ENCODE data around the gene TMEM214. TPM values are rescaled to one million over a fixed set of nuclear protein-coding genes. Genes with fewer than 3 reads are reported as not detected.

Gene TMEM214
- total and polyA plus RNA-seq, 7 donors, result 29.4 to 50.4 (median 35.8) TPM

DNA sequence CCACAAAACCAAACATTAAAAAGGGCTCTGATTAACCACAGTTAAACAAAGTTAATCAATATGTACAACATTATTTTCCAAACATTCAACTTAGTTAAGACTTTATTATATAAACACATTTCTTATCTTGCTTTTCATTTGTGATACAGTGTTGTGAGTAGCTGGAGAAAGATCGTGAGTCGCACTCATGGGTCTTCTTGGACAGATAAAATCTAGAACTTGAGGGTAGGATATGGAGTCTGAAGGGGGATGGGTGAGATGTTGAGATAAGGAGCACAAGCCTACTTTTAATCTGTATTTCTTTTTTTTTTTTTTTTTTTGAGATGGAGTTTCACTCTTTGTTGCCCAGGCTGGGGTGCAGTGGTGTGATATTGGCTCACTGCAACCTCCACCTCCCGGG, 22.6 kb upstream of the TMEM214 start:
- TF ChIP-seq, protein P1, sequence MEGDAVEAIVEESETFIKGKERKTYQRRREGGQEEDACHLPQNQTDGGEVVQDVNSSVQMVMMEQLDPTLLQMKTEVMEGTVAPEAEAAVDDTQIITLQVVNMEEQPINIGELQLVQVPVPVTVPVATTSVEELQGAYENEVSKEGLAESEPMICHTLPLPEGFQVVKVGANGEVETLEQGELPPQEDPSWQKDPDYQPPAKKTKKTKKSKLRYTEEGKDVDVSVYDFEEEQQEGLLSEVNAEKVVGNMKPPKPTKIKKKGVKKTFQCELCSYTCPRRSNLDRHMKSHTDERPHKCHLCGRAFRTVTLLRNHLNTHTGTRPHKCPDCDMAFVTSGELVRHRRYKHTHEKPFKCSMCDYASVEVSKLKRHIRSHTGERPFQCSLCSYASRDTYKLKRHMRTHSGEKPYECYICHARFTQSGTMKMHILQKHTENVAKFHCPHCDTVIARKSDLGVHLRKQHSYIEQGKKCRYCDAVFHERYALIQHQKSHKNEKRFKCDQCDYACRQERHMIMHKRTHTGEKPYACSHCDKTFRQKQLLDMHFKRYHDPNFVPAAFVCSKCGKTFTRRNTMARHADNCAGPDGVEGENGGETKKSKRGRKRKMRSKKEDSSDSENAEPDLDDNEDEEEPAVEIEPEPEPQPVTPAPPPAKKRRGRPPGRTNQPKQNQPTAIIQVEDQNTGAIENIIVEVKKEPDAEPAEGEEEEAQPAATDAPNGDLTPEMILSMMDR (IDR thresholded peaks at IDR 0.05), result no peak
- Histone ChIP-seq H3K27ac (peak overlapping the region; percentile 31), H3K36me3 (ENCODE audit: insufficient read depth in 1 of 2, low read depth in 1 of 2) (no peaks in the 10 kb centered on the region), H3K4me3 (no peak overlapping the region), H3K4me1 (peaks cover 33% of the 10 kb centered on the region), H3K27me3 (ENCODE audit: insufficient read depth in 3 of 3, low read length in 2 of 3) (no peaks in the 10 kb centered on the region), H3K9me3 (no peaks in the 10 kb centered on the region)
- WGBS, 3 donors, result 91 to 96% (median 95%) methylated on average over 3 of the region's 3 CpGs
- intact Hi-C loops (cut with DNase I), result loop anchor here (1.0 to 10.0 kb wide), 3 partner anchors 33 to 165 kb away; partner anchors contain the start of gene DPYSL5 (in 1 of the 2)
- ATAC-seq (no peak), DNase-seq (no peak)

DNA sequence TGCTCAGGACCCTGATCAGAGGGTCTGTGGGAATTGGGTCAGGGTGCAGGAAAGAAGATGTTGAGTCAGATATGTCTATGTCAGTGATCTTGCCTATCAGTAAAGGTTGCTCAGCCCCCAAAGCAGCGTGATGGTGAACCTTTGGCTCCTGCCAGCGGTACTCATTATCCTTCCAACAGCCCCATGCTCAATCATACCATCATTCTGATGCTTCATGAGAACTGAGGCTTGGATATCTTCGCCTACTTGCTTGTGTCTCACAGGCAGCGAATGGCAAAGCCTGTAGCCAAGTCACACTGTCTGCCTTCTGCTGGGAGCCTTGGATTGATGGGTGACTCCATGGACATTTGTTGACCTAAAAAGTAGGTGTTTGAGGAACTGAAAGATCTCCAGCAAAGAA, 19.0 kb upstream of the TMEM214 start:
- H3K4me3 ChIP-seq, result no peak overlapping the region
- no peak overlapping the region for H3K27ac ChIP-seq
- H3K27me3 ChIP-seq (ENCODE audit: insufficient read depth in 3 of 3, low read length in 2 of 3), result no peaks in the 10 kb centered on the region
- TF ChIP-seq, protein P1 (IDR thresholded peaks at IDR 0.05), result no peak
- H3K9me3 ChIP-seq, result no peaks in the 10 kb centered on the region
- ATAC-seq (no peak), DNase-seq (no peak)
- no peaks in the 10 kb centered on the region for H3K36me3 ChIP-seq (ENCODE audit: insufficient read depth in 1 of 2, low read depth in 1 of 2)
- intact Hi-C loops (cut with DNase I), result loop anchor here (2.0 to 10.0 kb wide), 3 partner anchors 36 to 169 kb away; partner anchors contain the start of gene DPYSL5 (in 1 of the 2)
- peaks cover 58% of the 10 kb centered on the region for H3K4me1 ChIP-seq
- WGBS, 3 donors, result 91 to 99% (median 95%) methylated on average over 4 of the region's 4 CpGs

DNA sequence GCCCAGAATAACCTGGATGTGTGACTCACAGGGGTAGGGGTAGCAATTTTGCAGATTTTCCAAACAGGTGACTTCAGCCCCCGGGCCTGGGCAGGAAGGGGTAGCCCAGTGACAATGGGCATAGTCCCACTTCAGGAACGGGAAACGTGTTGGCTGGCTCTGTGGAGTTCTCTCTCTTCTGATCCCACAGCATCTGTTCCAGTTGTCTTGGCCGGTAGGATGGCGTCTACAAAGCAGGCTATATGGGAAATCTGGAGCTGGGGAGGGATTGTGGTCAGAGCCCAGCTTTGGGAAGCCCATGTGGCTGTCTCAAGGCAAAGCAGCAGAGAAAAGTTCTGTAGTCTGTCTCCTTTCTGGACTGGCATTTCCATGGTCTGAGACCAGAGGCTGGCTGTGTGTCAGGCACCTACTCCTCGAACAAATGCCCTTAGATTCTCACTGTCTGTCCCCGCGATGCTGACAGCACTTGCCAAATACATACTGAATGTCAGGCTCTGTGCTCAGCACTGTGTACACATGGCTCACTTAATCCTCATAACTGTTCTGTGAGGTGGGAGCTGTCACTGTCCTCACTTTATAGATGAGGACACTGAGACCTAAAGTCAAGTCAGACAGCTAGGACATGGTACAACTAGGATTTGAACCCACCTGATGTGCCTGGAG, 17.9 kb upstream of the TMEM214 start:
- DNase-seq, result peak in 1 of 2 donors; percentile 50
- Histone ChIP-seq H3K4me1 (peaks cover 55% of the 10 kb centered on the region), H3K36me3 (ENCODE audit: insufficient read depth in 1 of 2, low read depth in 1 of 2) (no peaks in the 10 kb centered on the region), H3K27ac (peak overlapping the region; percentile 70), H3K4me3 (no peak overlapping the region), H3K27me3 (ENCODE audit: insufficient read depth in 3 of 3, low read length in 2 of 3) (no peaks in the 10 kb centered on the region), H3K9me3 (no peaks in the 10 kb centered on the region)
- ATAC-seq, result peak; percentile 27 to 70 (median 62)
- intact Hi-C loops (cut with DNase I), result loop anchor here (2.0 to 10.0 kb wide), 4 partner anchors 38 to 170 kb away; partner anchors contain the start of gene DPYSL5 (in 2 of the 2)
- TF ChIP-seq, protein P1 (IDR thresholded peaks at IDR 0.05), result no peak
- WGBS, 3 donors, result 31 to 47% (median 35%) methylated on average over 8 of the region's 8 CpGs

DNA sequence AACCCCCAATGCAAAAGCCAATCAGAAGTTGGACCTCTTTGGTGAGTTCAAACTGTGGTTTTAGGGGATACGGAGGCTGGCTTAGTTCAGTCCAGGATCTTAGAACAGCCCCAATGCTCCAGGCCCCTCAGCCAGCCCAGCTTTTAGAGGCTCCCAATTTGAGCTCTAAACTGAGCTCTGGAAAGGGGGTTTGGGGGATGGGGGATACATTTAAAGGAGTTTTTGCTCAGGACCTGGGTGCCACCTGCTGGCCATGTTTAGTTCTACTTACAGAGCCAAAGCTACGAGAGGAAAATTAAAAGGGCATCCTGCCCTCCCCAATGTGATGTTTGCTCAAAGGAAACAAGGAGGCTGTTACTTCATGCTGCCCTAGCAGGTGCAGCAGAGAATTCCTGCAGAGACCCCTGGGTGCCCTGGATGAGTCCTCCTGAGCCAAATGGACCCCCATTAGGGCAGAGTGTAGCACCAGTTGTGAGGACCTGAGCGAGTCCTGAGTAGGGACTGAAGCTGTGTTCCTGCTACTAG, 15.9 kb upstream of the TMEM214 start:
- ATAC-seq (peak; percentile 40 to 68 (median 52)), DNase-seq (peak; percentile 53 to 70)
- WGBS, 3 donors, result 56 to 68% (median 60%) methylated on average over 3 of the region's 3 CpGs

More for the DNA sequence above, 15.9 kb upstream of the TMEM214 start:
- intact Hi-C loops (cut with DNase I), result loop anchor here (1.0 to 10.0 kb wide), 3 partner anchors 56 to 172 kb away; partner anchors contain the start of gene DPYSL5 (in 2 of the 2)
- Histone ChIP-seq H3K4me3 (no peak overlapping the region), H3K27ac (peak overlapping the region; percentile 18), H3K4me1 (peaks cover 56% of the 10 kb centered on the region), H3K27me3 (ENCODE audit: insufficient read depth in 3 of 3, low read length in 2 of 3) (no peaks in the 10 kb centered on the region), H3K9me3 (no peaks in the 10 kb centered on the region), H3K36me3 (ENCODE audit: insufficient read depth in 1 of 2, low read depth in 1 of 2) (peaks cover 0 to under 1% of the 10 kb centered on the region in 2 donors)
- TF ChIP-seq, protein P1 (IDR thresholded peaks at IDR 0.05), result peak; percentile 73
